Stimulated activated CD4-positive, alpha-beta T cell treated with anti-CD3 and anti-CD28 coated beads, Interleukin-2, amount 100 ng/mL, for 48 hours (primary cell): Measurements from ENCODE around the gene C6orf52.
"Not testable (repeated sequence)": the region's sequence is repeated elsewhere in the genome, so short reads cannot be mapped to it uniquely, and the experiment has no call there.

Source experiments
- DNase-seq, 2 donors: peaks; one replicate each; pipeline ENCODE4 v3.0.0-alpha.2; 2020

Gene C6orf52

DNA sequence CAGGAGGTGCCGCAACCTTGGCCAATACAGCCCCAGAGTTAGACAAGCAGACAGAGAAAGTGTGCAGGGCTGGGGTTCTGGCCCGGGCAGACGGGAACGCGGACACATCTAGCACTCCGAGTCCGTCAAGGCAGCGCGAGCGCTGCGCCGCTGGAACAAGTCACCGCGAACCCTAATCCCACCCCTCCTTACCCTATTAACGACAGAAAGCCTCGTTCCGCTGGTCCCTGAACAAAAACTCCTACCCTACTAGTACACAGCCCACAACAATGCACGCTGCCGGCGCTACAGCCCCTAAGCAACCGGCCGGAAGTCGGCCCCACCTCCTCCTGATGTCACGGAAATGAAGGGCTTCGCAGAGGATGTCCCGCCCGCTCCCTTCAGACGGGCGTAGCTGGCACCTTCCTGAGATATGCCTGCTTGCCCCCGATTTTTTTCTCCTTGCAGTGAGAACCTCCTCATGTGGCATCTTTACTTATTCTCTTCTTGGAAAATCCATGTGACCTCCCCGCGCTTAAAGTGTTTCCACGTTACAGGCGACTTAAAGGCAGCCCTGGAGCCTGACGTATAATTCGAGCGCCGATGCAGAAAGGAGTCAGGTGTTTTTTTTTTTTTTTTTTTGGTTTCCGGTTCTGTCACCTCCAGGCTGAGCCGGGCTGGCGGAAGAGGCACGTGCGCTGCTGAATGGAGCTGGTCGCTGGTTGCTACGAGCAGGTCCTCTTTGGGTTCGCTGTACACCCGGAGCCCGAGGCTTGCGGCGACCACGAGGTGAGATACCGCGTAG is at the start of gene C6orf52, which contains the start of gene PAK1IP1:
Gene C6orf52, minus strand, starts transcription at position 315 of the 784 bp plus-strand sequence. CDS start 7,066 bp downstream, outside the sequence.
Gene PAK1IP1, plus strand, starts transcription at position 671 of the 784 bp plus-strand sequence. Its CDS starts 14 bp downstream, at position 685.
- peak; percentile 82 to 84 for DNase-seq

DNA sequence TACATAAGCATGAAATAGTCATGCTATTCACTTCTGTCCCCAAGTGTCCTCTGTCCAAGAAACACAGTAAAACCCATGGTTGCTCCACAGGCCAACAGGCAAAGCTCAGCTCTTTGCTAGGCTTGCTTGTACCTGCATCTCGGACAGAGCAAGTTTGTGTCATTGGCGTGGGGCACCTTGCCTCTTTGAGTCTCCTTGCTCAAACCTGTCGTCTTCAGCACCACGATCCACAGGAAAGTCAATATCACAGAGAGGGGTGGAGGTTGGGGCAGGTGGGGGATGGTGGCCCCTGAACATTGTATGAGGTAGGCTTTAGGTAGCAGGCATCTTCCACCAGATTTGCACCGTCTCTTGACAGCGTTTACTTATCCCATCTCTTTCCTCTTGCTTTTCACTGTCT is 49.1 kb upstream of the C6orf52 start:
- no peak for DNase-seq

DNA sequence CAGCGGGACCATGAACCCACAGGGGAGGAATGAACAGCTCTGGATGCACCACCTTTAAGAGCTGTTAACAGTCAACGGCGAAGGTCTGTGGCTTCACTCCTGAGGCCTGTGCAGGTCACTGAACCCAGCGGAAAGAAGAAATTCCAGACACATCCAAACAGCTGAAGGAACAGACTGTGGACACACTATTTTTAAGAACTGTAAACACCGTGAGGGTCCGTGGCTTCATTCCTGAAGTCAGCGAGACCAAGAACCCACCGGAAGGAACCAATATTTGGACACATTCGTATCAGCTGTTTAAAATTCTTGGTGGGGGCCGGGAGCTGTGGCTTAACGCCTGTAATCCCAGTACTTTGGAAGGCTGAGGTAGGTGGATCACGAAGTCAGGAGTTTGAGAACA is 47.8 kb upstream of the C6orf52 start:
- DNase-seq, result no peak

DNA sequence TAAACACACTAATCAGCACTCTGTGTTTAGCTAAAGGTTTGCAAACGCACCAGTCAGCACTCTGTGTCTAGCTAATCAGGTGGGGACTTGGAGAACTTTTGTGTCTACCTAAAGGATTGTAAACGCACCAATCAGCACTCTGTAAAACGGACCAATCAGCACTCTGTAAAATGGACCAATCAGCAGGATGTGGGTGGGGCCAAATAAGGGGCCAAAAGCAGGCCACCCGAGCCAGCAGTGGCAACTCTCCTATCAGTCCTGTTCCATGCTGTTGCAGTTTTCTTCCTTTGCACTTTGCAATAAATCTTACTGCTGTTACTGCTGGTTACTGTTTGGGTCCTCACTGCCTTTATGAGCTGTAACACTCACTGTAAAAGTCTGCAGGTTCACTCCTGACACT is 47.2 kb upstream of the C6orf52 start:
- DNase-seq, result not testable (repeated sequence)

DNA sequence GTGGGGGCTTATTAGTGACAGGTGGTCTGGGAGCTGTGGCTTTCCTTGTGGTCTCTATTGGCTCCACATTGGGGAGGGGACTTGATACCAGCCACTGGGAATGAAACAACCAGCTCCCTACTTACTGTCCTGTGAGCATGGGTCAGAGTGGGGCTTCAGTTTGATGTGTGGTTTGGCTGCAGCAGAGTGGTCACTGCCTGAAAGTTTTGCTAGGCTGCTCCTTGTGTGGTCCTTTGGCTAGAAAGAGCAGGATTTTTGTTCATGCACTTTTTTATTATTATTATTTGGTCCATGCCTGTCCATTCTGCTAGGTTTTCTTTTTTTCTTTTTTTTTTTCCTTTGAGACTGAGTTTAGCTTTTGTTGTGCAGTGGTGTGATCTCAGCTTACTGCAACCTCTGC is 45.6 kb upstream of the C6orf52 start:
- no peak for DNase-seq

DNA sequence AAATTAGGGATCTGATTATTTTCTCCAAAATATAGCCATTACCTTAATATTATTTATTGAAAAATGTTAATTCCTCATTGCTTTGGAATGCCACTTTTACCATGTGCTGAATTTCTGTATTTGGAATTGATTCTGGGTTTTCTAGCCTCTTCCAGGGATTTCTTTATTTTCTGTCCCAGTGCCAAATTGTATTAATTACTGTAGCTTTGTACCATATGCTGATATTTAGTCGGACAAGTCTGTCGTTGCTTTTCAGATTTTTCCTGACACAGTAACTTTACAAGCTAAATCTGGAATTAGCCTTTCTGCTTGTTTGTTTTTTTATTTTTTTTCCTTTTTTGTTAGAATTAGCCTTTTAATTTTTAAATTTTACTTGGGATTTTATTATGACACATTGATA is 42.3 kb upstream of the C6orf52 start:
- no peak for DNase-seq

DNA sequence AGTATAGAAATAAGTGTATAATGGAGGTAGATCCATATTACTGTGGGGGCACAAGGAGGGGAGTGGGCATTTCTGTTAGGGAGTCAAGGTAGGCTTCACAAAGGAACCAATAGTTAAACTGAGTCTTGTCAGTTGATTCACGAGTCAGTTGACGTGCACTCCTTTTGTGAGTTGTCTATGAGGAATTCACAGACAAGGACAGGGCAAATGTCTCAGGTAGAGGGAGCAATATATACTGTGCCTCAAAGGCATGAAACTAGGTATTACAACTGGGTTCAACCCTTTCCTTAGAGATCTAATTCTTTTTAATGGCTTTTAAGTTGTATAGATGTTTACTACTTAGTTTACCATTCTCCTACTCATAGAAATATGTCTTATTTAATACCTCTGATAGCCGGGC is 39.4 kb upstream of the C6orf52 start:
- no peak for DNase-seq

DNA sequence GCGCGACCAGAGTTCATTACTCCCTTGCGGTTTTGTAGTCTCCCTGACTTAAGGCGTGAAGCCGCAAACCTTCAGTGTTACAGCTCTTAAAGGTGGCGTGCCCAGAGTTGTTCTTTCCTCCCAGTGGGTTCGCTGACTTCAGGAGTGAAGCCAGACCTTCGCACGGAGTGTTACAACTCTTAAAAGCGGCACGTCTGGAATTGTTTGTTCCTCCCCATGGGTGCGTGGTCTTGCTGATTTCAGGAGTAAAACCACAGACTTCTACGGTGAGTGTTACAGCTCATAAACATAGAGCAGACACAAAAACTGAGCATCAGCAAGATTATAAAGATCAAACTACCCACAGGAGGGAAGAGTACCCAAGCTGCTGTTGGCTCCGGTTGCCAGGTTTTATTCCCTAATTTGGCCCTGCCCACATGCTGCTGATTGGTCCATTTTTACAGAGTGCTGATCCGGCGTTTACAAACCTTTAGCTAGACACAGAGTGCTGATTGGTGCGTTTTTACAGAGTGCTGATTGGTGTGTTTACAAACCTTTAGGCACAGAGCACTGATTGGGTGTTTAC is 38.8 kb upstream of the C6orf52 start:
- DNase-seq, result no peak

DNA sequence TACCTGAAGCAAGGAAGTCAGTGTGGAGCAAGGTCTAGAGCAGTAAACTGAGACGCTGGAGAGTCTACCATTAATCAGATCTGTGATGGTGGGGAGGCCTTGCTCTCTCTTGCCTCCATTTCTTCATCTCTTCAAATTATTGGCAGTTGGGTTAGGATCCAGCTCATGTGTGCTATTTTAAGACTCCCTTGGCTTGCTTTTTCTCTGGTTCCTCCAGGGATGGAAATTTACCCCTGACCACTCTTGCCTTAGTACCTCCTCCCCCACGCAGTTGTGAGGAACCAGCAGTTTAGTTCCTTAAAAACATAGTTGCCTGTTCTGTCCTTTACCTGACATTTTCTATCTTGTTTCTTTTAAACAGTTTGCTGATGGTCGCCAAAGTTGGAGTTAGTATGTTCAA is 35.8 kb upstream of the C6orf52 start:
- DNase-seq, result no peak

DNA sequence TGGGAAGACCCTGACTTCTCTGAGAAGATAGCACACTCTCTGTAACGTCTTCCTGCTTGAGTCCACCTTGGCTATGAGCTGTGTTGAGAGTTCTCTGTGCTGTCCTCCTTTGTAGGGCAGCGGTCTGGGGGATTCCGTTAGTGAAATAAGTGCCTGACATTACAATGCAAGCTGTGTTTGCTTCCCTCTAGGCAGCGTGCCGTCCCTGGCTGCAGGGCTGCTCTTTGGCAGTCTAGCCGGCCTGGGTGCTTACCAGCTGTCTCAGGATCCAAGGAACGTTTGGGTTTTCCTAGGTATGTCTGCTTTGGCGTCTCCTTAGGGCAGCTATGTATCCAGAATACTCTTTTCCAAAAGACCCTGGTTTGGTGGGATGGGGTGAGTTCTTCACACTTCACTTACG is 31.3 kb upstream of the C6orf52 start:
- DNase-seq, result no peak

DNA sequence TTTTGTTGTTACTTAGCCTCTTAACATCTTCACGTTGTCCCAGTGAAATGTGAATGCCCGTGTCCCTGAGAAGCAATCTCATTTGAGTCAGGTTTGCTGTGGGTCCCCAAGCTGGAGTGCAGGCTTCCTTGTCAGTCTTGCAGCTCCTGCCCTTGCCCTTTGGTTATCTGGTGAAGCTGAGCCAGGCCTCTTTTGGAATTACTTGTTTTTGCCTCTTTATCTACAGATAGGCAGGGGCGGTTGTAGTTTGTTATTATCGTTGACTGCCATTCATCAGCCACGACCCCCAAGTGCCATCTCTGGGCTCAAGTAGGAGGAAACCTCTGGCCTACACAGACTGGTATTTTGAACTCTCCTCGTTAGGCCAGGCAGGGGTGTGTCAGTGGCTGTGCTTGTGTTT is 30.6 kb upstream of the C6orf52 start:
- no peak for DNase-seq

DNA sequence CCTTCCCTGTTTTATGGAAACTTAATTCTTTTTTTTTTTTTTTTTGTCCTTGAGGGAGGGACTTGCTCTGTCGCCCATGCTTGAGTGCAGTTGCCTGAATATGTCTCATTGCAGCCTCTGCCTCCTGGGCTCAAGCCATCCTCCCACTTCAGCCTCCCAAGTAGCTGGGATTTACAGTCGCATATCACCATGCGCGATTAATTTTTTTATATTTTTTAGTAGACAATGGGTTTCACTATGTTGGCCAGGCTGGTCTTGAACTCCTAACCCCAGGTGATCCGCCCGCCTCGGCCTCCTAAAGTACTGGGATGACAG is 29.1 kb upstream of the C6orf52 start:
- no peak for DNase-seq

DNA sequence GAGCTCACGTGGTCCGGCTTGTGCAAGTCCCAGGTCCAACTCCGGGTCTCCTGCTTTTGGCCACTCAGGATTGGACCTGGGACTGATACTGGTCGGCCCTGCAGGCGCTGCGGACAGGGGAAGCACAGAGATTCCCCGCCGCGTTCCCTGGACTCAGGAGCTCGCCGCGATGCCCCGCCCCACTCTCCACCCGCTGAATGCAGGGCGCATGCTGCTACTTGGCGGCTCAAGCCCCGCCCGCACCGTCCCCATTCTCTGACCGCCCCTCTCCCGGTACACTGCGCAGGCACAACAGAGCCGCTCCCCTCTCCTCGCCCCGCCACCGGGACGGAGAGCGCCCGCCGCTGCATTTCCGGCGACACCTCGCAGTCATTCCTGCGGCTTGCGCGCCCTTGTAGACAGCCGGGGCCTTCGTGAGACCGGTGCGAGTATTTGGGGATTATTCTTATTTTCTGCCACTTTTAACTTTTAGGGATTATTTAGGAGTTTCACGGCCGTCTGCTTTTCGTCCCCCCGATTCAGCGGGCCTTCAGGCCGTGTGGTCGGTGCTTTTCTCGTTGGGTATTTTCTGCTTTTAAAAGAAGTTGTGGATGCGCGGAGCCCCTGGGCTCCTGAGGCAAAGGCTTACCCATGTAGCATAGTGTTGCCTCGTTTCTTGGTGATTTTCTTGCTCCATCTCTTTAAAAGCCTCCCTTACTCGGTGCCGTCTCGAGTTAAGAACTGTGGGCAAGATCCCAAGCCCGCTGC is 28.6 kb upstream of the C6orf52 start, which contains the start of gene TMEM14C:
Gene TMEM14C, plus strand, starts transcription at position 251 of the 747 bp plus-strand sequence. CDS start 1,544 bp downstream, outside the sequence.
- peak; percentile 82 to 85 for DNase-seq

DNA sequence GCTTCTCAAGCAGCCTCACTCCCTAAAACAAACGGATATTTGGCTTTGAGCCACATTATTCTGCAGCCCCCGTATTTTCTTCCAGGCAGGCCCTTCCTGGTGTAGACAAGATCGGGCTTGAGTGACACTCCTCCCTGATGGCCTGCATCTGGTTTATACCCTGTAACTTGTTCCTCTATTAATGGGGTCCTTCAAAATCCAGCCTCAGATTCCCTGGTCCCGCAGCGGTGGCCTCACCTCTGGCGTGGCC is 28.1 kb upstream of the C6orf52 start:
- DNase-seq, result no peak

DNA sequence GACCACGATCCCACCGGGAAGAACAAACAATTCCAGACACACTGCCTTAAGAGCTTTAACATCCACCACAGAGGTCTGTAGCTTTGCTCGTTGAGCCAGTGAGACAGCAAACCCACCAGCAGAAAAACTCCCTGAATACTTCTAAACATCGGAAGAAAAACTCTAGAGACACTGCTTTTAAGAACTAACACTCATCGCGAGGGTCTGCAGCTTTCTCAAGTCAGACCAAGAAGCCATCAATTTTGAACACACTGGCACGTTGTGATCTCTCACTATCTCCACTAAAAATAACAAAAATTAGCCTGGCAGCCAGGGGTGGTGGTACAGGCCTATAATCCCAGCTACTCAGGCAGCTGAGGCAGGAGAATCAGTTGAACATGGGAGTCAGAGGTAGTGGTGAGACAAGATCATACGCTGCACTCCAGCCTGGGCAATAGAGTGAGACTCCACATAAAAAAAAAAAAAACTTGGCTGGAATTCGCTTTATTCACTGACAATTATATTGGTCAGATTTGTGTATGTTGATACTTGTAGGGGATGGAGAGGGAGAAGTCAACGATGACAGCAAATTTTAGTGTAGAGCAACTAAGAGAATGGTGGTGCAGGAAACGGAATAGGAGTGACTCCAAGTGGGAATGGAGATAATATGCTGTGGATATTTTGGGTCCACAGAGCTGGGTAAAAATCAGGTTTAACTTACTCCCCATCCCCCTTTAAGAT is 27.6 kb upstream of the C6orf52 start:
- no peak for DNase-seq

DNA sequence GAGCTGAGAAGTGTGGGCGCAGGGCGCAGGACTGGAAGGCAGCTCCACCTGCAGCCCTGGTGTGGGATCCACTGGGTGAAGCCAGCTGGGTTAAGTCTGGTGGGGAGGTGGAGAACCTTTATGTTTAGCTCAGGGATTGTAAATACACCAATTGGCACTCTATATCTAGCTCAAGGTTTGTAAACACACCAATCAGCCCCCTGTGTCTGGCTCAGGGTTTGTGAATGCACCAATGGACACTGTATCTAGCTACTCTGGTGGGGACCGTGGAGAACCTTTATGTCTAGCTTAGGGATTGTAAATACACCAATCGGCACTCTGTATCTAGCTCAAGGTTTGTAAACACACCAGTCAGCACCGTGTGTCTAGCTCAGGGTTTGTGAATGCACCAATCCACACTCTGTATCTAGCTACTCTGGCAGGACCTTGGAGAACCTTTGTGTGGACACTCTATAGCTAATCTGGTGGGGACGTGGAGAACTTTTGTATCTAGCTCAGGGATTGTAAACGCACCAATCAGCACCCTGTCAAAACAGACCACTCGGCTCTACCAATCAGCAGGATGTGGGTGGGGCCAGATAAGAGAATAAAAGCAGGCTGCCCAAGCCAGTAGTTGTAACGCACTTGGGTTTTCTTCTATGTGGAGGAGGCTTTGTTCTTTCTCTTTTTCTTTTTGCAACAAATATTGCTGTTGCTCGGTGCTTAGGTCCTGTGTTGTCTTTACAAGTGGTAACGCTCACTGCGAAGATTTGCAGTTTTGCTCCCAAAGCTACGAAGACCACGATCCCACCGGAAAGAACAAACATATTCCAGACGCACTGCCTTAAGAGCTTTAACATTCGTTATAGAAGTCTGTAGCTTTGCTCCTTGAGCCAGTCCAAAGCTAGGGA is 26.8 kb upstream of the C6orf52 start:
- not testable (repeated sequence) for DNase-seq

DNA sequence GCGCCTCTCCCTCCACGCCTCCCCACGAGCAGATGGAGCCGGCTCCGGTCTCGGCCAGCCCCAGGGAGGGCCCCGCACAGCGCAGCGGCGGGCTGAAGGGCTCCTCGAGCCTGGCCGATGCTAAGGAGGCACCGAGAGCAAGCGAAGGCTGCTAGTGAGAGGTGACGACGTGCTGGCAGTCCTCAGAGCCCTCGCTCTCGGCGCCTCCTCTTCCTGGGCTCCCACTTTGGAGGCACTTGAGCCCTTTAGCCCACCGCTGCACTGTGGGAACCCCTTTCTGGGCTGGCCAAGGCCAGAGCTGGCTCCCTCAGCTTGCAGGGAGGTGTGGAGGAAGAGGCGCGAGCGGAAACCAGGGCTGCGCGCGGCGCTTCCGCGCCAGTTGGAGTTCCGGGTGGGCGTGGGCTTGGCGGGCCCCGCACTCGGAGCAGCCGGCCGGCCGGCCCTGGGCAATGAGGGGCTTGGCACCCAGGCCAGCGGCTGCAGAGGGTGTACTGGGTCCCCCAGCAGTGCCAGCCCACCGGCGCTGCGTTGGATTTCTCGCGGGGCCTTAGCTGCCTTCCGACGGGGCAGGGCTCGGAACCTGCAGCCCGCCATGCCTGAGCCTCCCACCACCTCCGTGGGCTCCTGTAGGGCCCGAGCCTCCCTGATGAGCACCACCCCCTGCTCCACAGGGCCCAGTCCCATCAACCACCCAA is 26.0 kb upstream of the C6orf52 start:
- DNase-seq, result peak; percentile 47 to 56

DNA sequence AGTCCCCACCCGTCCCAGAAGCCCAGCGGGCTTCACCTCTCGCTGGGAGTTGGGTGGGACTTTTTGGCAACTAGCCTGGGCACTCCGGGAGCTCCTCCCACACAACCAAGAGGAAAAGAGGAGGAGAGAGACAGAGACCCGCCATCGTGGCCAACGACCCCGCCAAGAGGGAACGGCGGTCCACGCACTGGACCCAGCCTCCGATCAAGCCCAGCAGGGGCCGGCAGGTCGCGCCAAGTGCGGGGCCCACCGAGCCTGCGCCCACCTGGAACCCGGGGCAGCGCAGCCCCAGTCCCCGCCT is 25.5 kb upstream of the C6orf52 start:
- no peak for DNase-seq

DNA sequence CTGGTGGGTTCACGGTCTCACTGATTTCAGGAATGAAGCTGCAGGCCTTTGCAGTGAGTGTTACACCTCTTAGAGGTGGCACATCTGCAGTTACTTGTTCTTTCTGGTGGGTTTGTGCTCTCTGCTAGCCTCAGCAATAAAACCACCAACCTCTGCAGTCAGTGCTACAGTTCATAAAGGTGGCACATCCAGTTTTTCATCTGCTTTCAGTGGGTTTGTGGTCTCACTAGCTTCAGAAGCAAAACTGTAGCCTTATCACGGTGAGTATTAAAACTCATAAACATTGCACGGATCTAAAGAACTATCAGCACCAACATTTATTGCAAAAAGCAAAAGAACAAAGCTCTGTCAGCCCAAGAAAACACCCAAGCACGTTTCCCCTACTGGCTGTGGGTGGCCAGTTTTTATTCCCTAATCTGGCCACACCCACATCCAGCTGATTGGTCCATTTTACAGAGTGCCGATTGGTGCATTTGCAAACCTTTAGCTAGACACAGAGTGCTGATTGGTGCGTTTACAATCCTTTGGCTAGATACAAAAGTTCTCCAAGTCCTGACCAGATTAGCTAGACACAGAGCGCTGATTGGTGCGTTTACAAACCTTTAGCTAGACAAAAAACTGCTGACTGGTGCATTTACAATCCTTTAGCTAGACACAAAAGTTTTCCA is 25.0 kb upstream of the C6orf52 start:
- peak in 1 of 2 donors; percentile 40 for DNase-seq

DNA sequence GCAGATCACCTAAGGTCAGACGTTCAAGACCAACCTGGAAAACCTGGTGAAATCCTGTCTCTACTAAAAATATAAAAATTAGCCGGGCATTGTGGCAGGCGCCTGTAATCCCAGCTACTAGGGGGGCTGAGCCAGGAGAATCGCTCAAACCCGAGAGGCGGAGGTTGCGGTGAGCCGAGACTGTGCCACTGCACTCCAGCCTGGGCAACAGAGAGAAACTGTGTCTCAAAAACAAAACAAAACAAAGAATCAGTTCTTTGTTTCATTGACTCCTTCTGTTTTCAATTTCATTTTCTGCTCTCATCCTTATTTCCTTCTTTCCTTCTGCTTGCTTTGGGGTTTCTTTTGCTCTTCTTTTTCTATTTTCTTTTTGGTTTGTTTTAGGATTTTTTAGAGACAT is 19.5 kb upstream of the C6orf52 start:
- DNase-seq, result no peak

DNA sequence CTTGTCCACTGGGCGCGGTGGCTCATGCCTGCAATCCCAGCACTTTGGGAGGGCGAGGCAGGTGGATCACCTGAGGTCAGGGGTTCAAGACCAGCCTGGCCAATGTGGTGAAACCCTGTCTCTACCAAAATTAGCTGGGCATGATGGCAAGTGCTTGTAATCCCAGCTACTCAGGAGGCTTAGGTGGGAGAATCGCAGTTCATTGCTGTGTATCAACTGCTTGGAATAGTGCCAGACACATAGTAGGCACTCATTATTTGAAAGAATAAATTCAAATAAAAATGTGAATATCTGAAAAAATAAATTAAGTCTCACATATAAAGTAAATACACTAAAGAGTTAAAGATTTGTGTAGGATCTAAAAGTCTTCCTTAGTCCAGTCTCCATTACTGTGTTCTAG is 2.2 kb upstream of the C6orf52 start:
- no peak for DNase-seq
